SU-DHL-6 (cell line): ENCODE data around the gene LAGE3.

Source experiments
- H2AFZ ChIP-seq: fragments of 200-600 bp; sonication (generic); 2 replicates; pipeline ENCODE4 v1.6.1; 2014; ENCODE audit warnings: low read depth, mild to moderate bottlenecking, moderate library complexity, mixed read lengths, antibody characterized with exemption, low read length; ENCODE audit not compliant: severe bottlenecking
- H3F3A ChIP-seq: fragments of 200-600 bp; shearing (Covaris generic); 2 replicates; pipeline ENCODE4 v1.6.0; 2016; ENCODE audit warnings: antibody characterized with exemption, mild to moderate bottlenecking; ENCODE audit not compliant: insufficient read depth
- H3K27ac ChIP-seq: fragments of 200-600 bp; sonication (generic); 2 replicates; pipeline ENCODE4 v1.5.1; 2016; ENCODE audit warnings: low read depth, mild to moderate bottlenecking, low read length, moderate library complexity, mixed read lengths
- H3K27me3 ChIP-seq: fragments of 200-600 bp; sonication (generic), shearing (Covaris generic); 2 replicates; pipeline ENCODE4 v1.6.0; 2014; ENCODE audit warnings: mild to moderate bottlenecking, low read length
- H3K36me3 ChIP-seq: fragments of 200-600 bp; sonication (generic); 2 replicates; pipeline ENCODE4 v1.6.1; 2014; ENCODE audit warnings: mild to moderate bottlenecking, low read length, mixed read lengths
- H3K4me2 ChIP-seq: fragments of 300-600, 200-600 bp; shearing (Covaris generic), sonication (generic); 2 replicates; pipeline ENCODE4 v1.6.0; 2014; ENCODE audit warnings: low read length, low read depth, mild to moderate bottlenecking; ENCODE audit not compliant: poor library complexity, severe bottlenecking
- H3K4me3 ChIP-seq: fragments of 200-600 bp; sonication (generic); 2 replicates; pipeline ENCODE4 v1.5.1; 2014; ENCODE audit warnings: antibody characterized with exemption, low read length, mild to moderate bottlenecking, mixed read lengths; ENCODE audit not compliant: insufficient read depth, poor library complexity, severe bottlenecking
- H3K79me2 ChIP-seq: fragments of 200-600 bp; sonication (generic); 2 replicates; pipeline ENCODE4 v1.6.1; 2014; ENCODE audit warnings: mild to moderate bottlenecking, low read length, moderate library complexity; ENCODE audit not compliant: insufficient read depth
- H3K9ac ChIP-seq: fragments of 200-600 bp; sonication (generic); 2 replicates; pipeline ENCODE4 v1.7.0; 2014; ENCODE audit warnings: mild to moderate bottlenecking, low read length
- H3K9me2 ChIP-seq: fragments of 200-600 bp; sonication (generic); replicated peaks from 2 replicates; pipeline ENCODE4 v1.6.1; 2014; ENCODE audit warnings: low read length; ENCODE audit not compliant: insufficient read depth
- H3K9me3 ChIP-seq: fragments of 200-600 bp; sonication (generic); 2 replicates; pipeline ENCODE4 v1.6.1; 2014; ENCODE audit warnings: low read length, mixed read lengths; ENCODE audit not compliant: insufficient read depth
- H4K20me1 ChIP-seq: fragments of 200-600 bp; sonication (generic); 2 replicates; pipeline ENCODE4 v1.6.1; 2014; ENCODE audit warnings: low read depth, mild to moderate bottlenecking, antibody characterized with exemption, low read length, moderate library complexity, mixed read lengths
- CTCF ChIP-seq: fragments of 200-600 bp; sonication (generic); IDR thresholded peaks from one replicate; pipeline ENCODE4 v1.5.1; 2017; ENCODE audit warnings: antibody characterized with exemption, mild to moderate bottlenecking, low read length, moderate library complexity; ENCODE audit not compliant: insufficient read depth, poor library complexity, severe bottlenecking
- EZH2phosphoT487 ChIP-seq: fragments of 200-600 bp; sonication (generic), shearing (Covaris generic); conservative IDR thresholded peaks from 2 replicates; pipeline ENCODE4 v1.6.1; 2018; ENCODE audit warnings: mild to moderate bottlenecking, antibody characterized with exemption, low read length, moderate library complexity, mixed read lengths

LAGE3 gene

GRCh38 chrX:154472685-154473632 is 6.1 kb downstream of the LAGE3 start:
- no peaks in the 10 kb centered on the region for H3K27me3 ChIP-seq
- H3K9me2 ChIP-seq: no peaks in the 10 kb centered on the region
- H4K20me1 ChIP-seq: no peaks in the 10 kb centered on the region
- H2AFZ ChIP-seq: no peak overlapping the region
- TF ChIP-seq EZH2phosphoT487 (no peak), CTCF (no peak)
- no peaks in the 10 kb centered on the region for H3K79me2 ChIP-seq
- H3K4me2 ChIP-seq: no peak overlapping the region
- no peaks in the 10 kb centered on the region for H3K36me3 ChIP-seq
- peaks cover 10% of the 10 kb centered on the region; the same call in 1 of the 2 replicates for H3F3A ChIP-seq
- no peak overlapping the region for H3K9ac ChIP-seq
- no peaks in the 10 kb centered on the region for H3K9me3 ChIP-seq
- H3K4me3 ChIP-seq: no peak overlapping the region
- no peak overlapping the region for H3K27ac ChIP-seq

GRCh38 chrX:154471839-154472684 is 7.0 kb downstream of the LAGE3 start:
- no peaks in the 10 kb centered on the region for H3K9me3 ChIP-seq
- H3K9ac ChIP-seq: no peak overlapping the region
- no peak overlapping the region for H3K4me2 ChIP-seq
- H3K27me3 ChIP-seq: no peaks in the 10 kb centered on the region
- H2AFZ ChIP-seq: no peak overlapping the region
- H3K79me2 ChIP-seq: no peaks in the 10 kb centered on the region
- H3K4me3 ChIP-seq: no peak overlapping the region
- H3K9me2 ChIP-seq: no peaks in the 10 kb centered on the region
- no peaks in the 10 kb centered on the region for H4K20me1 ChIP-seq
- TF ChIP-seq CTCF: no peak
- TF ChIP-seq EZH2phosphoT487: no peak
- H3K27ac ChIP-seq: no peak overlapping the region
- peaks cover 1% of the 10 kb centered on the region; the same call in 1 of the 2 replicates for H3F3A ChIP-seq
- no peaks in the 10 kb centered on the region for H3K36me3 ChIP-seq

GRCh38 chrX:154470914-154471568 is 8.0 kb downstream of the LAGE3 start:
- Histone ChIP-seq H2AFZ (no peak overlapping the region), H3K27me3 (no peaks in the 10 kb centered on the region), H3K79me2 (no peaks in the 10 kb centered on the region), H3K27ac (no peak overlapping the region), H3F3A (no peaks in the 10 kb centered on the region), H3K36me3 (no peaks in the 10 kb centered on the region), H3K9me3 (no peaks in the 10 kb centered on the region), H3K9me2 (no peaks in the 10 kb centered on the region), H3K9ac (no peak overlapping the region), H3K4me2 (no peak overlapping the region), H3K4me3 (no peak overlapping the region), H4K20me1 (no peaks in the 10 kb centered on the region)
- TF ChIP-seq EZH2phosphoT487: no peak
- TF ChIP-seq CTCF: no peak
